K562 (cell line): Measurements from ENCODE around the gene ZNF462. TPM values are rescaled to one million over a fixed set of nuclear protein-coding genes. Genes with fewer than 3 reads are reported as not detected.

ENCODE experiments used
- ATAC-seq: fragments of 200-7000 bp; cut with Tn5 transposase; 3 replicates; pipeline ENCODE4 v1.9.1; 2020; ENCODE audit warnings: moderate library complexity
- BruUV-seq: library from RNA; stranded (reverse); fragments of 400-500 nt; replicated peaks from 2 replicates; lab custom pipeline; 2021; lab: Mats Ljungman, UMichigan
- CTCF ChIA-PET: fragments of 300-600 bp; formaldehyde crosslinking; extraction: SDS; loops from one replicate; lab custom pipeline; 2021; ENCODE audit warnings: low intra/inter-chr PET ratio; lab: Yijun Ruan, JAX
- POLR2A ChIA-PET: fragments of 300-600, 350-650 bp; sonication (Branson Sonifier 250); formaldehyde crosslinking; extraction: SDS; loops from one replicate; lab custom pipeline; 2021; ENCODE audit warnings: antibody characterized with exemption, inconsistent platforms; lab: Yijun Ruan, JAX
- DNase-seq, 4 experiments: peaks; one replicate each; pipeline versions ENCODE4 v3.0.0 to v3.0.0-alpha.2; 2011 to 2018; ENCODE audit warnings: low spot score in 3 of 4, mixed read lengths in 3 of 4; ENCODE audit errors: extremely low read depth in 1 of 4
- FAIRE-seq: peaks from 2 replicates; lab custom pipeline; 2011; peaks lifted over from hg19 to GRCh38; lab: Jason Lieb, UNC
- H2AFZ ChIP-seq: 2 replicates; pipeline ENCODE4 v1.6.0; 2011; ENCODE audit warnings: low read depth, low read length, control low read depth, inconsistent platforms
- H3K27ac ChIP-seq: fragments of 200-600 bp; 3 replicates; pipeline ENCODE4 v1.8.0; 2011; ENCODE audit warnings: low read depth, mild to moderate bottlenecking, control low read depth, inconsistent platforms, low read length, moderate library complexity, mixed read lengths; ENCODE audit errors: extremely low read depth
- H3K27me3 ChIP-seq, 2 experiments: fragments of 300-600 bp in 1 of 2; 2 replicates in 1 of 2; 3 replicates in 1 of 2; pipeline versions ENCODE4 v1.6.0 to v1.8.0; 2011; ENCODE audit warnings: inconsistent platforms in 2 of 2, low read length in 2 of 2, mild to moderate bottlenecking in 1 of 2, mixed read lengths in 1 of 2, moderate library complexity in 1 of 2; ENCODE audit not compliant: control insufficient read depth in 2 of 2, insufficient read depth in 2 of 2
- H3K36me3 ChIP-seq: fragments of 300-600 bp; 3 replicates; pipeline ENCODE4 v1.8.0; 2011; ENCODE audit warnings: mild to moderate bottlenecking, low read length, inconsistent platforms; ENCODE audit not compliant: control insufficient read depth, insufficient read depth
- H3K4me1 ChIP-seq, 2 experiments: fragments of 200-600 bp in 1 of 2; replicated peaks in 1 of 2; 2 replicates in 1 of 2; 3 replicates in 1 of 2; pipeline versions ENCODE4 v1.5.1 to v1.8.0; 2011; ENCODE audit warnings: inconsistent platforms in 2 of 2, low read length in 2 of 2, mild to moderate bottlenecking in 1 of 2, mixed read lengths in 1 of 2, moderate library complexity in 1 of 2; ENCODE audit not compliant: control insufficient read depth in 2 of 2, insufficient read depth in 2 of 2
- H3K4me2 ChIP-seq: 2 replicates; pipeline ENCODE4 v1.6.1; 2011; ENCODE audit warnings: low read length, control low read depth, inconsistent platforms, mixed read lengths; ENCODE audit not compliant: insufficient read depth
- H3K4me3 ChIP-seq: fragments of 200-600 bp; sonication (generic), shearing (Covaris generic); 2 replicates; pipeline ENCODE4 v1.5.1; 2016; ENCODE audit warnings: control low read depth, inconsistent platforms
- H3K79me2 ChIP-seq: fragments of 200-600 bp; 3 replicates; pipeline ENCODE4 v1.8.0; 2011; ENCODE audit warnings: low read length, inconsistent platforms; ENCODE audit not compliant: control insufficient read depth, insufficient read depth
- H3K9ac ChIP-seq, 2 experiments: 2 replicates each; pipeline versions ENCODE4 v1.6.0 to v1.6.1; 2011; ENCODE audit warnings: low read depth in 2 of 2, low read length in 2 of 2, control low read depth in 1 of 2, inconsistent platforms in 1 of 2, mild to moderate bottlenecking in 1 of 2, mixed read lengths in 1 of 2; ENCODE audit not compliant: insufficient read depth in 1 of 2
- H3K9me1 ChIP-seq: one replicate; pipeline ENCODE4 v1.6.0; 2011; ENCODE audit warnings: inconsistent platforms, mild to moderate bottlenecking, low read length, moderate library complexity; ENCODE audit not compliant: control insufficient read depth, insufficient read depth
- H3K9me3 ChIP-seq: replicated peaks from 2 replicates; pipeline ENCODE4 v1.5.1; 2011; ENCODE audit warnings: low read depth, low read length, inconsistent platforms; ENCODE audit not compliant: control insufficient read depth, insufficient read depth
- H4K20me1 ChIP-seq: replicated peaks from 2 replicates; pipeline ENCODE4 v1.6.1; 2011; ENCODE audit warnings: low read length, inconsistent platforms, mixed read lengths; ENCODE audit not compliant: control insufficient read depth, insufficient read depth
- ATF1 ChIP-seq, 2 experiments: fragments of 450-650 bp in 1 of 2; IDR thresholded peaks; 2 replicates each; pipeline ENCODE4 v1.6.1; 2016; ENCODE audit warnings: missing compliant biosample characterization in 1 of 2, missing genetic modification characterization in 1 of 2
- CCNT2 ChIP-seq: IDR thresholded peaks from 2 replicates; pipeline ENCODE4 v1.6.1; 2011; ENCODE audit warnings: borderline replicate concordance, low read depth, mild to moderate bottlenecking, moderate library complexity, mixed read lengths, low read length; ENCODE audit not compliant: insufficient read length; ENCODE audit errors: extremely low read depth
- CTBP1 ChIP-seq: fragments of 450-650 bp; IDR thresholded peaks from 2 replicates; pipeline ENCODE4 v1.6.1; 2016; ENCODE audit warnings: borderline replicate concordance
- E2F1 ChIP-seq: sonication (generic); formaldehyde crosslinking; IDR thresholded peaks from 2 replicates; pipeline ENCODE4 v1.8.1; 2023; ENCODE audit warnings: mild to moderate bottlenecking, missing genetic modification reagents, moderate library complexity
- ETV1 ChIP-seq: fragments of 450-650 bp; conservative IDR thresholded peaks from 2 replicates; pipeline ENCODE4 v1.6.1; 2016; ENCODE audit warnings: missing genetic modification characterization, control low read depth, low read depth, missing compliant biosample characterization
- GABPB1 ChIP-seq: sonication (generic); formaldehyde crosslinking; IDR thresholded peaks from 2 replicates; pipeline ENCODE4 v1.8.0; 2022; ENCODE audit warnings: mild to moderate bottlenecking, missing genetic modification reagents
- GTF2A2 ChIP-seq: IDR thresholded peaks from 2 replicates; pipeline ENCODE4 v1.6.1; 2016; ENCODE audit warnings: mild to moderate bottlenecking, missing genetic modification characterization, missing compliant biosample characterization
- GTF2E2 ChIP-seq: fragments of 200-800 bp; sonication (Bioruptor generic); IDR thresholded peaks from 2 replicates; pipeline ENCODE4 v1.6.1; 2016; ENCODE audit warnings: missing genetic modification characterization, missing compliant biosample characterization
- HNRNPUL1 ChIP-seq: fragments of 200-400 bp; formaldehyde crosslinking; IDR thresholded peaks from 2 replicates; pipeline ENCODE4 v1.6.1; 2017; ENCODE audit warnings: low read length
- MAX ChIP-seq: sonication (generic); formaldehyde crosslinking; IDR thresholded peaks from 2 replicates; pipeline ENCODE4 v1.9.0; 2022; ENCODE audit warnings: mild to moderate bottlenecking, missing genetic modification reagents
- MTA1 ChIP-seq: fragments of 450-650 bp; IDR thresholded peaks from 2 replicates; pipeline ENCODE4 v1.6.1; 2017; ENCODE audit warnings: borderline replicate concordance
- PHF20 ChIP-seq: fragments of 450-650 bp; IDR thresholded peaks from 2 replicates; pipeline ENCODE4 v1.6.1; 2018; ENCODE audit not compliant: partially characterized antibody
- RAD21 ChIP-seq, 2 experiments: fragments of 250-450 bp in 1 of 2; fragments of 450-650 bp in 1 of 2; sonication (Bioruptor Pico) in 1 of 2; formaldehyde crosslinking in 1 of 2; IDR thresholded peaks in 1 of 2; conservative IDR thresholded peaks in 1 of 2; 2 replicates each; pipeline versions ENCODE4 v1.4.0 to v1.8.0; 2020 to 2022; ENCODE audit warnings: mild to moderate bottlenecking in 2 of 2, moderate library complexity in 1 of 2
- RBBP5 ChIP-seq: fragments of 200-600 bp; sonication (generic); IDR thresholded peaks from 2 replicates; pipeline ENCODE4 v1.6.1; 2012; ENCODE audit warnings: borderline replicate concordance, mild to moderate bottlenecking, low read length, control low read depth, inconsistent platforms; ENCODE audit not compliant: insufficient read depth, poor library complexity, severe bottlenecking
- SETDB1 ChIP-seq: IDR thresholded peaks from one replicate; pipeline ENCODE4 v1.6.1; 2012; ENCODE audit warnings: low read length, control low read depth, inconsistent platforms
- SRSF9 ChIP-seq: fragments of 200-400 bp; formaldehyde crosslinking; IDR thresholded peaks from 2 replicates; pipeline ENCODE4 v1.6.1; 2017; ENCODE audit warnings: low read depth, low read length, borderline replicate concordance
- TFAM ChIP-seq: fragments of 250-450 bp; sonication (Bioruptor Pico); conservative IDR thresholded peaks from 2 replicates; pipeline ENCODE4 v1.5.0; 2021; ENCODE audit warnings: mild to moderate bottlenecking, moderate library complexity
- VEZF1 ChIP-seq: fragments of 200-800 bp; sonication (Bioruptor generic); IDR thresholded peaks from 2 replicates; pipeline ENCODE4 v1.6.1; 2017; ENCODE audit warnings: missing genetic modification characterization, missing compliant biosample characterization
- ZNF217 ChIP-seq: sonication (generic); formaldehyde crosslinking; IDR thresholded peaks from 2 replicates; pipeline ENCODE4 v1.8.0; 2022; ENCODE audit warnings: mild to moderate bottlenecking, missing genetic modification reagents
- WGBS: fragments of 100-300 bp; shearing (Covaris generic); methylation state at CpG from one replicate; pipeline ENCODE4 v1.1.6; 2016; ENCODE audit warnings: low coverage, mixed read lengths; ENCODE audit not compliant: insufficient coverage; ENCODE audit errors: missing lambda C conversion rate; 5-methylcytosine and 5-hydroxymethylcytosine counted together
- in situ Hi-C: fragments of 300-500 bp; cut with MboI; formaldehyde crosslinking; loops from 4 replicates; pipeline ENCODE4 v1.15.0; 2018; ENCODE audit warnings: inconsistent platforms, mixed read lengths
- intact Hi-C: fragments of 100-400 bp; cut with micrococcal nuclease; formaldehyde crosslinking; loops from 2 replicates; pipeline ENCODE4 v1.14.2; 2022
- polyA plus RNA-seq, 8 experiments: library from polyadenylated mRNA; depleted of rRNA in 4 of 8; stranded (reverse) in 5 of 8; unstranded in 3 of 8; fragments of >200 nt; fragmentation: Nextera tagmentation in 2 of 8; fragmentation: Illumina TruSeq in 1 of 8; extraction: Ambion mirVana in 2 of 8; extraction: Trizol in 1 of 8; gene quantifications; 2 replicates each; pipeline versions ENCODE4 v1.2.1 to v1.2.3, GENCODE V29; 2011 to 2014; ENCODE audit warnings: inconsistent platforms in 1 of 8, missing spikeins in 1 of 8
- total RNA-seq, 7 experiments: library from RNA; depleted of rRNA in 6 of 7; stranded (reverse); fragments of >200 nt in 6 of 7; fragmentation: Illumina TruSeq in 2 of 7; extraction: Trizol in 2 of 7; gene quantifications; 2 replicates each; pipeline versions ENCODE4 v1.2.1 to v1.2.3, GENCODE V29; 2011 to 2021; ENCODE audit warnings: low replicate concordance in 1 of 7

ZNF462 gene
- total and polyA plus RNA-seq, 9 of the 15 experiments (the other 6 are each of a cell fraction or from before 2014, with no cell fraction given): 0.20 TPM; not detected in 8

GRCh38 chr9:106887066-106887465, 24.1 kb downstream of the ZNF462 start (continued):
- TF ChIP-seq VEZF1 (CRISPR knock-in tag) (no peak), MTA1 (no peak), CCNT2 (no peak), HNRNPUL1 (no peak), SRSF9 (no peak), GABPB1 (CRISPR knock-in tag) (no peak), ZNF217 (CRISPR knock-in tag) (no peak)
- TF ChIP-seq, all 486 proteins: peak for 0

- no peak for FAIRE-seq
- H3K4me1 ChIP-seq: no peaks in the 10 kb centered on the region
- TF ChIP-seq MTA1: no peak
- TF ChIP-seq PHF20: no peak
- no peak for TF ChIP-seq TFAM (CRISPR knock-in tag)
- TF ChIP-seq E2F1 (CRISPR knock-in tag): no peak
- TF ChIP-seq CTBP1: no peak
- no peak for TF ChIP-seq ETV1
- TF ChIP-seq SETDB1: no peak
- TF ChIP-seq GTF2A2 (tag): no peak
- TF ChIP-seq RAD21 (CRISPR knock-in tag; conservative IDR thresholded peaks at IDR 0.05 in 1 of 2, IDR thresholded peaks at IDR 0.05 in 1 of 2): no peak
- TF ChIP-seq MAX (CRISPR knock-in tag): no peak
- no peak for TF ChIP-seq GTF2E2 (tag)
- TF ChIP-seq ATF1 (CRISPR knock-in tag; IDR thresholded peaks at IDR 0.05): no peak
- TF ChIP-seq ATF1 (tag; IDR thresholded peaks at IDR 0.05): no peak
- TF ChIP-seq RBBP5: no peak
Measured at GRCh38 chr9:106889061-106889590, 26.2 kb downstream of the ZNF462 start.

More at GRCh38 chr9:106889061-106889590, 26.2 kb downstream of the ZNF462 start:
- WGBS: 2% methylated on average over 7 of the region's 7 CpGs
- Histone ChIP-seq H3K4me2 (no peak overlapping the region), H3K9me1 (no peaks in the 10 kb centered on the region), H3K27ac (no peak overlapping the region), H3K4me3 (no peak overlapping the region), H3K79me2 (no peaks in the 10 kb centered on the region), H3K27me3 (no peaks in the 10 kb centered on the region), H3K9me3 (no peaks in the 10 kb centered on the region), H3K36me3 (no peaks in the 10 kb centered on the region), H3K9ac (no peak overlapping the region), H4K20me1 (no peaks in the 10 kb centered on the region), H2AFZ (no peak overlapping the region)
- DNase-seq: no peak
- ChIA-PET CTCF (no interaction called here), POLR2A (no interaction called here)
- no peak for ATAC-seq
- intact Hi-C loops: no loop called here
- BruUV-seq: no TSS peak
- in situ Hi-C loops: no loop called here
